GM18870 (cell line): Measurements from ENCODE around the gene GSTT2.

Experiments used
- ATAC-seq: cut with Tn5 transposase; IDR thresholded peaks from one replicate; pipeline ENCODE4 v1.9.1; 2021; ENCODE audit warnings: moderate library complexity; ENCODE audit not compliant: unreplicated experiment

Gene GSTT2

DNA sequence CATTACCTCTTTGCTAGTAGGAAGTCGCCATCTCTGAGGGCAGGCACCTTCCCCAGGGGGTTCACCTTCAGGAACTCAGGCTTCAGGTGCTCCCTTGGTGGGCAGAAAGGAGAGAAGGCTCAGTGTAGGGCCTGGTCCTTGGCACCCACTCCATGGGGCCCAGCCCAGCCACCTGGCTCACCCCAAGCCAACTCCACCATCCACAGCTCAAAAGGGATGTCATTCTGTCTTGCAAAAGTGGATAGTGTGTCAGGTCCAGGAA is 28.0 kb downstream of the GSTT2 start:
- ATAC-seq, result no peak

DNA sequence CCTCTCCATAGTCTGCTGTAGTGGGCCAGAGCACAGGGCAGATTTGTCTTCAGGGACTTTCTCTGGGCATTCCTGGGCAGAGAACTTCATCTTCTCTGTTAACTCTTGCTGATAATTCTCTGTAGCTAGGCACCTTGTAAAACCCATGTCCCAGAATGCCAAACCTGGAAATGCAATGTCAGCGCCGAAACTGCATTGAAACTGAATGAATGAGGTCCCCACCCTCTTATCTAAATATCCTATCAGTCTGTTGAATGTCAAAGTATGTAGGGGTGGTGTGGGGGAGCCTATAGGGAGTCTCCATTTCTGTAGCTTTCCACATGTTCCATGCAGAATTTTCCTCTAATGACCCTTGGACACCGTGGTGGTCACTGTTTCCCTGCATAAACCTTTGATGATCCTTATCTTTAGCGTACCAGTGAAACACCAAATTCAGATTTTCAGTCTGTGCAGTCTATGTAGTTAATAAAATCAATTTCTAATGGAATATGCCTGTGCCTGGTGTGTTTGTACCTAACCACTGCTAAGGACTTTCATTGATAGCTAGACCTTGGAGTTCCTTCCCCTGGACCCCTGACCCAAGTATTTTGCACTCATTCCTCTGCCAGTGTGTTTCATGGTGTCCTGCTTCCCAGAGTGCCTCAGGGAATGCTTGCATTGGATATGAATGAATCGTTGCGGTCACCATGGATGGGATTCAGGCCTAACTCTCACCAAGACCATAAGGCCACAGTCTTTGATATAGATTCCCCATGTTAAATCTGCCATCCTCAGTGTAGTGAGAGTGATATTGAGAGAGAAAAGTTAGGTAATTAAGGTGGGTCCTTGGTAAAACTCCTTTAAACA is 28.7 kb downstream of the GSTT2 start:
- ATAC-seq, result no peak

DNA sequence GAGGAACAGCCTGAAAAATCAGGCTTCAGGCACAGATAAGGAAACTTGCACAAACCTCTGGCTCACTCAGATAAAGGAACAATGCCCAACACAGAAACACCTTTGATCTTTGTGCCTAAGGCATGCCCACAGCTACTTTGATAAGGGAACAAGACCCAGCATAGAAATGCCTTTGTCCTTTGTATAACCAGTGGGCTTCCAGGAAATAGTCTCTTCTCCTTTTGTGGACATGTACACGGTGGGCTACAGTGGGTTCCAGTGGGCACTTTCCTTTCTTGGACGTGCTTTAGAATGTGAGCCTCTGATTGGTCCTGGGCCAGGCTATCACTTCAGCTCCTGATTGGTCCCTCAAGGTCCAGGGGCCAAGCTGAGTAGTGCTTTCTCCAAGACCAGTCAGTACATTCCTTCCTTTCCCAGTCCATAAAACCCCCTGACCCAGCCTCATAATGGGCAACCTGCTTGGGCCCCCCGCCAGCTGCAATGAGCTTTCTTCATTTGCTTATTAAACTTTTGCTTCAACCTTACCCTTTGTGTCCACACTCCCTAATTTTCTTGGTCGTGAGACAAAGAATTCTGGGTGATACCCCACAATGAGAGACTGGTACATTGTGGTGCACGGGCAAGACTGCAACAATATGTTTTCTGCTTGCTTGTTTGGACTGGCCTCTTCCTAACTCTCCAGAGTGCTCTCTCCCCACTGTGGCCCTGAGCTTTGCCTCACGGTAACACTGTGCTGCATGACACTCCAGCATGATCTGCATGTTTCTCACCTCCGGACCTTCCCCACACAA is 29.5 kb downstream of the GSTT2 start:
- no peak for ATAC-seq

DNA sequence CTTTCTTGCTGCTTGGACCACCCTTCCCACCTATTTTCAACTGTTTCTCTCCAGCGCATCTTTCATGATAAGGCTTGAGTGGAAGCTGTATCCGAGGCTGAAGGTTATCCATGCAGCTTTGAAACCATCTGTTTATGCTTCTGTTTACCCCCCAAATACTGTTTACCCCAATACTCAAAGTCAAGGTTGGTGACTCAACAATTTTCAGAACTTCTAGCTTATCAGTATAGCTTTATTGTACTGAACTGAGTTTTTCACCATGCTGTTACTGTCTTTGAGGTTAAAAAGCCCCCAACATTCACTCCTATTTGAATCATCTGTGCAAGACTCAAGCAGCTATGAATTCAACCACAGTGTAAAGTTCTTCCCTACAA is 30.1 kb downstream of the GSTT2 start:
- no peak for ATAC-seq

DNA sequence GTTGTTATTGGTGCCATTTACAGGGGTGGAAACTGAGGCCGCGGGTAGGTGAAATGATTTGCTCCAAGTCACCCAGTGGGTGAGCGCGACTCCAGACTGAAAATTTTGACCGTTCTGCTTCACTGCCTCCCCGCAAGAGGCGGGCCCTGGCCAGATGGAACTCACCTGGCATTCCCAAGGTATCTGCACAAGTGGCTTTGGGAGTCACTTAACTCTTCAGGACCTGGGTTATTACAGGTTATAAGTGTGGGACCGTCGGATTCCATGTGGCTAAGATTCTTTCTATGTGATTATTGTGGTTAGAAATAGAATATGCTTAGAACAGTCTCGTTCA is 31.8 kb downstream of the GSTT2 start:
- no peak for ATAC-seq

DNA sequence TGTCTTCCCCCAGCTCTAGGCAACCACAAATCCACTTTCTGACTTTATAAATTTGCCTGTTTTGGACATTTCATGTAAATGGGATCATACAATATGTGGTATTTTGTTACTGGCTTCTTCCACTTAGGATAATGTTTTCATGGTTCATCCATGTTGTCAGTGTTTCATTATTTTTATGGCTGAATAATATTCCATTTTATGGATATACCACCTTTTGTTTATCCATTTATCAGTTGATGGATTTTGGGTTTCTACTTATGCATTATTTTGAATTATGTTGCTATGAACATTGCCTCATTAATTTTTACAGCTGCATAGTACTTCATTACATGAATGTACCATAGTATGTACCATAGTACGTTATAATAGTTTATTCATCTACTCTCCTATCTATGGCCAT is 36.2 kb downstream of the GSTT2 start:
- no peak for ATAC-seq

DNA sequence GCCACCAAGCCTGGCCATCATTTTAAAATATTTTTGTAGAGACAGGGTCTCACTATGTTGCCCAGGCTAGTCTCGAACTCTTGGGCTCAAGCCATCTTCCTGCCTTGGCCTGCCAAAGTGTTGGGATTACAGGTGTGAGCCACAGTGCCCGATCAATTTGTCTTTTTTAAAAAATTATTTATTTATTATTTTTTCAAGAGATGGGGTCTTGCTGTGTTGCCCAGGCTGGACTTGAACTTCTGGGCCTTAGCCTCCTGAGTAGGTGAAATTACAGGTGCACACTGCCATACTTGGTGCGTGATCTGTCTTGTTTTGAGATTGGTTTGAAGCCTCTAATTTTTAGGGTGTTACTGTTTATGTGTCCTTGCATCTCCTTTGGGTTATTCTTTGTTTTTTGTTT is 41.4 kb downstream of the GSTT2 start:
- ATAC-seq, result no peak

DNA sequence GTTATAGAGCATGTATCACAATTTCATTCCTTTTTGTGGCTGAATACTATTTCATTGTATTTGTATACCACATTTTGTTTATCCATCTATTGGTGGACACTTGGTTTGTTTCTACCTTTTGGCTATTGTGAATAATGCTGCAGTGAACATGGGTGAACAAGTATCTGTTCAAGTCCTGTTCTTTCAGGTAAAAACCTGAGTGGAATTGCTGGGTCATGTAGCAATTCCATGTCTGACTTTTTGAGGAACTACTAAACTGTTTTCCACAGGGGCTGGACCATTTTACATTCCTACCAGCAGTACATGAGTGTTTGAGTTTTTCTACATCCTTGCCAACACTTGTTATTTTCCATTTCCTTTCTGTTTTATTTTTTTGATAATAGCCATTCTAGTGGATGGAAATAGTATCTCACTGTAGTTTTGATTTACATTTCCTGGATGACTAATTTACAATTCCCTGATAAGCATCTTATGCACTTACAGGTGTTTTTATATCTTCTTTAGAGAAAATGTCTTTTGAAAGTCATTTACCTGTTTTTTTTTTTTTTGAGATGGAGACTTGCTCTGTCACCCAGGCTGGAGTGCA is 43.4 kb downstream of the GSTT2 start:
- ATAC-seq, result no peak

DNA sequence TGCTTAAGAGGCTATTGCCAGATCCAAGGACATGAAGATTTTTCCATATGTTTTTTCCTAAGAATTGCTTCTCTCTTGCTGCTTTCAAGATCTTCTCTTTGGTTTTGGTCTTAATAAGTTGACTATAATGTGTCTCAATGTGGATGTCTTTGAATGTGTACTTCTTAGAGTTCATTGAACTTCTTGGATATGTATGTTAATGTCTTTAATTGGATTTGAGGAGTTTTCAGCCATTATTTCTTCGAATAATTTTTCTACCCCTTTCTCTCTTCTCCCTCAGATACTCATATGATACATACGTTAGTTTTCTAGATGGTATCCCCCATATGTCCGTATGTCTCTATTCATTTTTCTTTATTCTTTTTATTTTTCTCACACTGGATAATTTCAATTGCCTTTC is 44.4 kb downstream of the GSTT2 start:
- no peak for ATAC-seq

DNA sequence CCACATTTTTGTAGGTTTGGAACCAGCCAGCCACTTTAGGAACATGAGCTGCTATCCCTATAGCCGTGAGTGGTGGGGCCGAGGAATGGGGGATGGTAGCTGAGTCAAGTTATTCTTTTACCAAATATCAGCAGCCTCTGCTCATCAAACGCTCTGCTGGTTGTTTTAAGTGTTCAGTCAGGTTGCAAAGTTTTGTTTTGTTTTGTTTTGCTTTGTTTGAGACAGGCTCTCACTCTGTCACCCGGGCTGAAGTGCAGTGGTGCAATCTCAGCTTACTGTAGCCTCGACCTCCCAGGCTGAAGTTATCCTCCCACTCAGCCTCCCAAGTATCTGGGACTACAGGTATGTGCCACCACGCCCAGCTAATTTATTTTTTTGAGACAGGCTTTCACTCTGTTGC is 45.5 kb downstream of the GSTT2 start:
- ATAC-seq, result no peak

DNA sequence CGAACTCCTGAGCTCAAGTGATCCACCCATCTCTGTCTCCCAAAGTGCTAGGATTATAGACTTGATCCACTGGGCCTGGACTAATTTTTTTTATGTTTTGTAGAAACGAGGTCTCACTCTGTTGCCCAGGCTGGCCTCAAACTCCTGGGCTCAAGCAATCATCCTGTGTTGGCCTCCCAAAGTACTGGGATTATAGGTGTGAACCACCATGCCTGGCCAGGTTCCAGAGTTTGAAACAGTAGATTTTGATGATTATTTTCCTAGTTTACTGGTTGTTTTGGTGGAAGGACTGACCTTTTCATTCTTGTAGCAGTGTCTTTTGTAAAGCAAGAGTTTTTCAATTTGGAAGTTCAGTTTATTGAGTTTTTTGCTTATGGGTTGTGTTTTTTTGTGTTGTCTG is 46.1 kb downstream of the GSTT2 start:
- ATAC-seq, result no peak

DNA sequence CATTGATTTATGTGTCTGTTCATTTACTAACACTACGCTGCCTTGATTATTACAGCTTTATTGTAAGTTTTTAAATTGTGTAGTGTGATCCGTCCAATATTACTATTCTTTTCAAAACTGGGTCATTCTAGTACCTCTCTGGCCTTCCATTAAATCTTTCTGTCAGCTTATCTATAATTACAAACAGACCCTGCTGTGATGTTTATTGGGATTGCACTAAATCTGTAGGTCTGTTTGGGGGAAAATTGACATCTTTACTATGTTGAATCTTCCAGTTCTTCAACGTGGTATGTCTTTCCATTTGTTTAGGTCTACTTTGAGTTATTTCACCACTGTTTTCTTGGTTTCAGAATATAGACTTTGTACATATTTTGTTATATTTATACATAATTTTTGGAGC is 46.8 kb downstream of the GSTT2 start:
- no peak for ATAC-seq

DNA sequence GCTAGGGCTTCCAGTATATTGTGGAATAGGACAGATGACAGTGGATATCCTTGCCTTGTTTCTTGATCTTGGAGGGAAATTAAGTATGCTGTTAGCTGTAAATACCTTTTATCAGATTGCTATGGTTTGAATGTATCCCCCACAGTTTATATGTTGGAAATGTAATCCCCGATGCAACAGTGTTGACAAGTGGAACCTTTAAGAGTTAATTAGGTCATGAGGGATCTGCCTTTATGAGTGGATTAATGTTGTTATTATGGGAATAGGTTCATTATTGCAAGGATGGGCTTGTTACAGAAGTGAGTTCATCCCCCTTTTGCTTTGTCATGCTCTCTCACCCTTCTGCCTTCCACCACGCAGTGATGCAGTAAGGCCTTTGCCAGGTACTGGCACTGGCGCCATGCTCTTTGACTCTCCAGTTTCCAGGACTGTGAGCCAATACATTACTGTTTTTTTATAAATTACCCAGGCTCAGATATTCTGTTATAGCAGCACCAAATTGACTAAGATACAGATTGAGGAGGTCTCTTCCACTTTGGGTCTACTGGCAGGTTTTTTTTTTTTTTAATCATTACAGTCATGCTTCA is 47.5 kb downstream of the GSTT2 start:
- ATAC-seq, result no peak

DNA sequence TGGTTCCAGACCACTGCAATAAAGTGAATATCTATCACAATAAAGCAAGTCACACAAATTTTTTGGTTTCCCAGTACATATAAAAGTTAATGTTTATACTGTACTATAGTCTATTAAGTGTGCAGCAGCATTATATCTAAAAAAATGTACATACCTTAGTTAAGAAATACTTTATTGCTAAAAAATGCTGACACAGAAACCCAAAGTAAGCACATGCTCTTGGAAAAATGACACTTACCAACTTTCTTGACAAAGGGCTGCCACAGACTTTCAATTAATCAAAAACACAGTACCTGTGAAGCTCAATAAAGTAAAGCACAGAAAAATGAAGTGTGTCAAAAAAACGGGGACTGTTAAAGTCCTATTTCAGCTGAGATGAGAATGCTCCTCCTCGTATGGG is 48.1 kb downstream of the GSTT2 start:
- no peak for ATAC-seq

DNA sequence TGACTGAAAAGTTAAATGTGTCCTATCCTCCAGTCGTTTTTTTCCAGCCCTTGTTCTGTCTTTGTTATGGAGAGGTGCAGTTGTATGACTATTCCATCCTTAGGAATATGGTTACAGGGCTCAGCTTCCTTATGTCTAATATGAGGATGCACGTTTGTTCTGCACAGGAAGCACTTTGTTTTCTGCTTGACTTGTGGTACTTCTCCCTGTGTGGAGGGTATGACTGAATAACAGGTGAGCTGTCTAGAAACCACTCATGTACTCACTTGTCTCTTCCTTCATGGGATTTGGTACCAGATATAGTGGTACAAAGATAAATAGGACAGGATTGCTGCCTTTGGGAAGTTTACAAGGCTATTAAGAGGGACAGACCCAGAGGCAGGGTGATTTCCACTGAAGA is 48.6 kb downstream of the GSTT2 start:
- no peak for ATAC-seq

DNA sequence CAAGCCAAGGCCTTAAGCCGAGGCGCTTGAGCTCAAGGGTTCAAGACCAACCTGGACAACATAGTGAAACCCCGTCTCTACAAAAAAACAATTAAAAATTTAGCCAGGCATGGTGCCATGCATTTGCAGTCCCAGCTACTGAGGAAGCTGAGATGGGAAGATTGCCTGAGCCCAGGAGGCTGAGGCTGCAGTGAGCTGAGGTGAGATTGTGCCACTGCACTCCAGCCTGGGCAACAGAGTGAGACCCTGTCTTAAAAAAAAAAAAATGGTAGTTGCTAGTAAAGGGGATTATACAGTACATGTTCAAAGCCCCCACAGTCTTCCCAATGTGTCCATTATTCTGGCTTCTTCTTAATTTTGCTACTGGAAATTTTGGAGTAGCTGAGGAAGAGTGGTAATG is 49.4 kb downstream of the GSTT2 start:
- no peak for ATAC-seq

DNA sequence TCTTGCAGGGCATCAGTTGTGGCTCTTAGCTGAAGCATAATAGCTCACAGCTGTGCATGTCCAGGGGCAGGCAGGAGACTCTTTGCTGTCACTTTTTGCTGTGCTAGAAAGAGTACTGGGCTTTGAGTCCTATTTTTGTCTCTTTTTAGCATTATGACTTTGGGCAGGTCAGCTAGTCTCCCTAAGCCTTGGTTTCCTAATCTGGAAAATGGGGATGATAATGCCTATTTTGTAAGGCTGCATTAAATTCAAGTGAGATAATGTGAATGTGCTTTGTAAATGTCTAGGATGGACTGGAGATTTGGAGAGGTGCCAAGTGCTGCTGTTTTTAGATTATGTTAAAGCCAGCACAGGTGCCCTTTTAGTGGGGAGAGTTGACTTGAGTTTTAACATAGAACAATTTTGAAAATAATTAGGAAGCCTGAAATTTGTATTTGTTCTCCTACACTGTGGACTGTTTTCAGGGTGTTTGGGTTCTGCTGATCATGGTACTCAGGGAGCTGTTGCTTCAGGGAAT is 50.3 kb downstream of the GSTT2 start:
- no peak for ATAC-seq
